GM21737 (cell line): ENCODE measurements around the gene TDP1.
"Not testable (repeated sequence)": the region's sequence is repeated elsewhere in the genome, so short reads cannot be mapped to it uniquely, and the experiment has no call there.

Experiments
- ATAC-seq: cut with Tn5 transposase; IDR thresholded peaks from one replicate; pipeline ENCODE4 v1.9.1; 2021; ENCODE audit warnings: mild to moderate bottlenecking, moderate library complexity; ENCODE audit not compliant: unreplicated experiment

TDP1 gene

DNA sequence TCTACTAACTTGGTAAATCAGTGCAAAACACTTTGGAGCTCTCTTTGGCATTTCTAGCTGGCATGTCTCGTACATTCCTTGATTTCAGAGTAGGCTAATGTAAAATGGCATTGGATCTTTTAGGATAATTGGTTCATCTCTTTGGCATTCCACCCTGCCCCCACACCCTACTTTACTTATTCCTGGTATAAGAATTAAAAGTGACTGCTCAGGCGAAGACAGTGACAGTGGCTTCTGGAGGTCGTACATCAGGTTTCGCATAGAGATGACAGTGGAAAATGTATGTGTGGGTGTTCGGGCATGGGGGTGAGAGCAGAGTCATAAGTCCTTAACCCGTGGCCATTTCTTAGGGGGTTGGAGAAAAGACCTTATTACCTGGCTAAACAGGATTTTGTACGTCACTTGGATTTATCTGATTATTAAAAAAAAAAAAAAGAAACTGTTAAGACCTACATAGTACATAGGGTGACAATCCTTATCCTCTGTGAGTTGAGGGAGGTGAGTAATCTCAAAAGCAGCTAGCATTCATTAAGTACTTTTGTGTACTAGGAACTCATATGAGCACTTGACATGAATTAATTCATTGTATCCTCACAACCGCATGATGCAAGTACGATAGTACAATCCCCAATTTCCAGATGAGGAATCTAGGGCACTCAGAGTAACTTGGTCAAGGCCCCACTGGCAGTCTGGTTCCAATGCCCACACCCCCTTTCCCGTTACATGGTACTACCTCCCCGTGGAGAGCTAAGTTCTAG lies 83.7 kb downstream of the TDP1 start:
- ATAC-seq, result no peak

DNA sequence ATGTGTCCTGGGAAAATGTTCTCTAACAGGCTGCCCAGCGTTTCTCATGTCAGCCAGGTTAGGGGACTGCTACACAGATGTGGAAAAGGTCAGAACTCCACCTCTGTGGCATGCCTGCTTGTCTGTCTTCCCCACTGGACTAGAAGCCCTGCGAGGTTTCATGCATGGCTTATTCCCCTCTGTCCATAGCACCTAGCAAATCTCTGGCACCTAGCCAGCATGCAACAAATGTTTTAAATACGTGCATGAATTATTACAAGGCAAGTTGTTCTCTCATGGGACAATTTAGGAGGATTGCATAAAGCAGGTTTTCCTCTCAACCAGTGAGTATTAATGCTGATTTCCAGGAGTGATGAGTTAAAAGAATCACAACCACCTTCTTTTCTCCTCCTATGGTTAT lies 84.7 kb downstream of the TDP1 start:
- no peak for ATAC-seq

DNA sequence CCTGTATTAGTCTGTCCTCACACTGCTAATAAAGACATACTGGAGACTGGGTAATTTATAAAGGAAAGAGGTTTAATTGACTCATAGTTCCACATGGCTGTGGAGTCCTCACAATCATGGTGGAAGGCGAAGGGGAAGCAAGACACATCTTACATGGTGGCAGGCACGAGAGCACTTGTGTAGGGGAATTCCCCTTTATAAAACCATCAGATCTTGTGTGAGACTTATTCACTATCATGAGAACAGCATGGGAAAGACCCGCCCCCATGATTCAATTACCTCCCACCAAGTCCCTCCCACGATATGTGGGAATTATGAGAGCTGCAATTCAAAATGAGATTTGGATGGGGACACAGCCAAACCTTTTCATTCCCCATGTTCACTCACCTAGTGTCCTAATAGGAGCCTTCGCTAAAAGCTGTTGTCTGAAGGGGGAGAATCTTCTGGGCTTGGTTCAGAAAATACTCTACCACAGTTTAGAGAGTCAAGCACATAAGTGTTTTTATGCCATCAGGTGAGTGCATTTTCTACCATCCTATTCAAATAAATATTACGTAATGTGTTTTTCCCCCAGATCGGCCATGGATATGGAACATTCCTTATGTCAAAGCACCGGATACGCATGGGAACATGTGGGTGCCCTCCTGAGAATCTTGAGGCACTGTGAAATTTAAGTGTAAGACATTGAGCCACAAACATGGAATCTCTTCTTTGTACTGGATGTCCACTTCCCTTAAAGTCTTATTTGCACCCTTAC lies 86.9 kb downstream of the TDP1 start:
- no peak for ATAC-seq

DNA sequence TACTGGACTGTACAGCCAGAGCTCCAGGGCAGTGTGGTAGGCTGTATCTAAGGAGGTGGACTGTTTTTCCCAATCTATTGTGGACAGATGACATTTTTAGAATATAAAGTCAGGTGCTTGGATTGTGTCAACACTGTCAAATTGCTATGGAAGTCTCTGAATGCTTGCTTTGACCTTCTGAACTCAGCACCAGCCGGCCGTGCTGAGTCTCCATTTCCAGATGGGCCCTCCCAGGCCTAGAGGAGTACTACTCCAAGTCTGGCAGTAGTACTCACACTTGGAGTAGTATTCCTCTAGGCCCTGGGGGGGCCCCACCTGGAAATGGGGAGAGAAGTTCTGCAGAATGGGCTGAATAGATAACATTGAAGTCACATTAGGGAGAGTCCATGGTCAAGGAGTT lies 89.9 kb downstream of the TDP1 start:
- no peak for ATAC-seq

DNA sequence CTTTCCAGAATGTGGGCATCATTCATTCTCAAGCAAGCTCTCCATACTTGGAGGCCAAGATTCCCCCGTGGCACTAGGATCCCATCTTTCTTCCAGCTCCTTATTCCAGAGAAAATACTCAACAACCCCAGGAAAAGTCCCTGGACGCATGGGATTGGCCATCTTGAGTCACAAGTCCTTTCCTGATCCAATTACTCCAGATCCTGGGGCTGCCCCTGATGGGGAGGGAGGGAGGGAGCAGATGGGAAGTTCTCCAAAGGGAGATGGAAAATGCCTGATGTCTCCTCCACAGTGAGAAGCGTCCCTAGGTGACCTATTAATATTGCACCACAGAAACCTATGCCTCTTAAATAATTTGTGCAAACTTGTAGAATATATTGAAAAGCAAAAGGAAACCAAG lies 93.7 kb downstream of the TDP1 start:
- ATAC-seq, result no peak

DNA sequence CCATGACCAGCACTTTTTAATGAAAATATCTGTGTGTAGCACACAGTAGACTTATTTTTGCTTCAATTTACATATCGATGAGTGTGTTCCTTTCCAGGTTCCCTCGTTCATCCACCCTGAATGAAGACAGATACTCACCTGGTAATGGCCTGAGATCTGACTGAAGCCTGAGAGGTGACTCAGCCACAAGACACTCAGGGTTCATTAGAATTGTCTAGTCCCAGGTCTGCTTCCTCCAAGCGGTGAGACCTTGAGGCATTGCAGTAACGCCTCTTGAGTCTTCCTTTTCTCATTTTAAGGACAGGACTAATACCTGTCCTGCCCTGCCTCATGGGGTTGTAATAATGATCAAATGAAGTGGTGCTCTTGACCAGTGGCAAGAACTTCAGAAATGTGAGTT lies 94.5 kb downstream of the TDP1 start:
- ATAC-seq, result no peak

DNA sequence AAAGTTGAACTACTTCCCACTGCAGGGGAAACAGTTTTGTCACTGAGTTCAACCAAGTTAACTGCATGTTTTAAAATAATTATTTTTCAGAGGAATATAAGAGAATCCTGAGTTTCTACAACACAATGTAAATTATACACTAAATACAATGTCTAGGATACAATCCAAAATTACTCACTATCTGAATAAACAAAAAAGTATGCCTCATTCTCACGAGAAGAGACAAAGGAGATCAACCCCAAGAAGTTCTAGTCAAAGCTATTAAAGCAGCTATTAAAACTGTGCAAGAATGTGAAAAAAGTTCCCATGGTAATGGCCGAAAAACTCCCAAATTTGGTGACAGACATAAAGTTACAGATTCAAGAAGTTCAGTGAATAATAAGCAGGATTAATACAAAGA lies 97.3 kb downstream of the TDP1 start:
- no peak for ATAC-seq

DNA sequence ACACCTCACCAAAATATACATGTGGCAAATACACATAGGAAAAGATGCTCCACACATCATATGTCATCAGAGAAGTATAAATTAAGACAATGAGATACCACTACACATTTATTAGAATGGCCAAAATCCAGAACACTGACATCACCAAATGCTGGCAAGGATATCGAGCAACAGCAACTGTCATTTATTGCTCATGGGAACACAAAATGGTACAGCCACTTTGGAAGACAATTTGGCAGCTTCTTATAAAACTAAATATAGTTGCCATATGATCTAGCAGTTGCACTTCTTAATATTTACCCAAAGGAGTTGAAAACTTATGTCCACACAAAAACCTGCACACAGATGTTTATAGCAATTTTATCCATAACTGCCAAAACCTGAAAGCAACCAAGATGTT lies 99.1 kb downstream of the TDP1 start:
- no peak for ATAC-seq

DNA sequence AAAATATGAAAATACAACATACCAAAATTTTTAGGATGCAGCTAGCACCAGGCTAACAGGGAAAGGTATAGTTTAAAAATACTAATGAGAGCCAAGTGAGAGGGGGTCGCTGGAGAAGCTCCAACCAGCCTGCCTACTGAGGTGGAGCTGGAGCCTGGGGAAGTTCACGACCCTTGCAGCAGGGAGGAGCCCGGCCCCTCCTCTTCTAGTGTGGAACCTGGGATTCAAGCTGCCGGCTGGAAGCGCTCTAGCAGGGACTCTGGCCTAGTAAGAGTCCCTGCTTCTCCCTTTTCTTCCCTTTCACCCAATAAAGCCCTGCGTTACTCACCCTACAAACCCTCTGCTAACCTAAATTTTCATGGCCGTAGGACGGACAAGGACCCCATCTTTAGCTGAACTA lies 101.1 kb downstream of the TDP1 start:
- ATAC-seq, result no peak

DNA sequence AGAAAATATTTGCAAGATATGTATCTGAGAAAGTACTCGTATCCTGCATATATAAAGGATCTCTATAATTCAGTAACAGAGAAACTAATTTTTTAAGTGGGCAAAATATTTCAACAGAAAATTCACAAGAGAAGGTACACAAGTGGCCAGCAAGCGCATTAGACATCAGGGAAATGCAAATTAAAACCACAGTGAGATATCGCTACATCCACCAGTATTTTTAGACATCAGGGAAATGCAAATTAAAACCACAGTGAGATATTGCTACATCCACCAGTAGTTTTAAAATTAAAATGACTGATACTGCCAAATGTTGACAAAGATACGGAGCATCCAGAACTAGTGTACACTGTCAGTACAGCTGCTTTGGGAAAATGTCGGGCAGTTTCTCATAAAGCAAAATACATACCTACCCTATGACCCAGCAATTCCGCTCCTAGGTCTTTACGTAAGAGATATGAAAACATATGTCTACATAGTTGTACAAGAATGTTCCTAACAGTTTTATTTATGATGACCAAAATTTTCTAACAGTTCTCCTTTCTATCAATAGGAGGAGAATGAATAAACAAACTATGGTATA lies 103.2 kb downstream of the TDP1 start:
- no peak for ATAC-seq

DNA sequence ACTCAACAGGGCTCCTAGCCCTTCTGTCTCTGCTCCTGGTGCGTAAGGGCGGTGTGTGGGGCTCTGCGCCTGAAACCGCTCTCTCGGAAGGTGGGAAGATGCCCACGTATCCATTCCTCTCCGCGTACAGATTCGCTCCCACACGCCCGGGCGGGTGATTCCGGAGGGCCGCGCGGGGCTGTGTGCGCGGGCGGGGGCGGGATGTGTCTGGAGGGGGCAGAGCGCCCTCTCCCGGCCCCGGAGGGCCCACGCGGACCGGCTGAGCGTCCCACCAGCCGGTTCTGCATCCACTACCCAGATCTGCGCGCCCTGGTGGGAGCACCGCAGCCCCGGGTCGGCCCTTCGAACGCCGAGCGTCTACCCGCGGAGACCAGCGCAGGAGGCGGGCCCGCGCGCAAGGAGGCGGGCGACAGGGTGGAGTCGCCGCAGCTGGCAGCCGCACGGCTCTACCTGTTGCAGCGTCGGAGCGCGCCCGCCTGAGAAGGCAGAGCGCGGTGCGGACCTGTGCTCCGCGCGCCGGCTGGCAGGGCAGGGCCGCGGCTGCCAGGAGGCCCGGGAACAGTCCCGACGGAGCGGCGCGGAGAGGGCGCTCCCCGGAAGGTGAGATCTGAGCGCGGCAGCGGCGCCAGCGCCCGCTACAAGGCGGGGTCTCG lies 104.7 kb downstream of the TDP1 start:
- peak; percentile 60 for ATAC-seq

DNA sequence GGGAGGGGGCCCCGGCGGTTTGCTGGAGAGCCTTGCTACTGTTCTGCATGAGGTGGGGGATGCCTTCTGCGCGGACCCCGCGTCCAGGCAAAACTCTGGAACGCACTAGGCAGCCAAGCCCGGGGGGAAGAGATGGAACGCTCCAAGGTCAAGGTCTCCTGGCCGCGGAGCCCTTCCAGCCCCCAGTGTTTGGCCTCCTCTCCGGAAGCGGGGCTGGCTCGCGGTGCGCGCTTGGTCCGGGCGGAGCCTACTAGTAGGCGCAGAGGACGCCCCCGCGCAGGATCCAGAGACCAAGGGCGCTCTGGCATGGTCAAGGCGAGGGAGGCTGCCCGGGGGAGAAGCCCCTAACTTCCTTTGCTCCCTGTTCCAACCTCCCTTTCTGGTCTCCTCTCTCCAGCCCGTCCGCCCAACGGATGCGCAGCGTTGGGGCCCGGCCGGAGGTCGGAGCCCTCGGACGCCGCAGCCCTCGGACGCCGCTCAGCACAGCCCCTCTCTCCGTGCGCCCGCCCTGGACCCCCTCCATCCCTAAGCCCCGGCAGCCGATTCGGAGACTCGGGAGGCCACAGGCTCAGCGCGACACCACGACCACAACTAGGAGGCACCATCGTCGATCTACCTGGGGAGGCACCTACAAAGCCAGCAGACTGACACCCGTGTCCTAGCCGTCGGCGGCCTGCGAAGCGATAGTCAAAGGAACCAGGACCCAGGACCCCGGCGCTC lies 105.4 kb downstream of the TDP1 start:
- peak; percentile 21 for ATAC-seq

DNA sequence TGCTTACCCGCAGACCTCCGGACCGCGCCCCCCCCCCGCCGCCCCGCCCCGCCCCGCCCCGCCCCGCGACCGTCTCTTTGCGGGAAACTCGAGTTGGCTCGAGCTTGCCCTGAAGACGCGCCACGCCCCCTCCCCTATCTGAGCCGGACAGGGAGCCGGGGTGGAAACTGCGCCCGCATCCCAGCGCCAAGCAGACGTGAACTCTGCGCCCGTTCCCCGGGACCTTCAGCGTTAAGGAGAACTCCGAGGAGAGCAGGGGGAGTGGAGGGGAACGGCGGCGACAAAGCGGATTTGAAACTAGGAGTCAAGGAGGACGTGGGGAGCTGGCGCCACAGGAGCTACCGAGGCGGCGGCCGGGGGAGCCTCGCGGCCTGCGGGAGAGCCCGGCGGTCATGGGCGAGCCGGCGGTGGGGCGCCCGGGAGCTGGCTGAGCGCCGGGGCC lies 106.0 kb downstream of the TDP1 start, which contains the start of gene KCNK13:
KCNK13 (plus strand) TSS at position 310 of the 442 bp plus-strand sequence. CDS start 212 bp downstream, outside the sequence.
- no peak for ATAC-seq

DNA sequence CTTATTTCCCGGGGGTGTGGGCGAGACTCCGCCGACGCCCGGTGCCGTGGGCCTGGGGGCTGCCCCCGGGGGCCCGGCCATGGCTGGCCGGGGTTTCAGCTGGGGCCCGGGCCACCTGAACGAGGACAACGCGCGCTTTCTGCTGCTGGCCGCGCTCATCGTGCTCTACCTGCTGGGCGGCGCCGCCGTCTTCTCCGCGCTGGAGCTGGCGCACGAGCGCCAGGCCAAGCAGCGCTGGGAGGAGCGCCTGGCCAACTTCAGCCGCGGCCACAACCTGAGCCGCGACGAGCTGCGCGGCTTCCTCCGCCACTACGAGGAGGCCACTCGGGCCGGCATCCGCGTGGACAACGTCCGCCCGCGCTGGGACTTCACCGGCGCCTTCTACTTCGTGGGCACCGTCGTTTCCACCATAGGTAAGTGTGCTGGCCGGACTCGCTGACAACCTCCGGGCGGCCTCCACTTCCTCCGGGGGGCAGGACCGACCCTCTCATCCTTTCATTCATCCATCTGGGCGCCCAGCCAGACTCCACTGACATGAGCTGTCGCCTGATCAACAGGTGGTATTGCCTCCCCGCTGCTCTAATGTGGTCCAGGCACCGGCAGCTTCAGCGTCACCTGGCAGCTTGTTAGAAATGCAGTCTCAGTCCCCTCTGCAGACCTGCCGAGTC lies 106.5 kb downstream of the TDP1 start:
- ATAC-seq, result no peak

DNA sequence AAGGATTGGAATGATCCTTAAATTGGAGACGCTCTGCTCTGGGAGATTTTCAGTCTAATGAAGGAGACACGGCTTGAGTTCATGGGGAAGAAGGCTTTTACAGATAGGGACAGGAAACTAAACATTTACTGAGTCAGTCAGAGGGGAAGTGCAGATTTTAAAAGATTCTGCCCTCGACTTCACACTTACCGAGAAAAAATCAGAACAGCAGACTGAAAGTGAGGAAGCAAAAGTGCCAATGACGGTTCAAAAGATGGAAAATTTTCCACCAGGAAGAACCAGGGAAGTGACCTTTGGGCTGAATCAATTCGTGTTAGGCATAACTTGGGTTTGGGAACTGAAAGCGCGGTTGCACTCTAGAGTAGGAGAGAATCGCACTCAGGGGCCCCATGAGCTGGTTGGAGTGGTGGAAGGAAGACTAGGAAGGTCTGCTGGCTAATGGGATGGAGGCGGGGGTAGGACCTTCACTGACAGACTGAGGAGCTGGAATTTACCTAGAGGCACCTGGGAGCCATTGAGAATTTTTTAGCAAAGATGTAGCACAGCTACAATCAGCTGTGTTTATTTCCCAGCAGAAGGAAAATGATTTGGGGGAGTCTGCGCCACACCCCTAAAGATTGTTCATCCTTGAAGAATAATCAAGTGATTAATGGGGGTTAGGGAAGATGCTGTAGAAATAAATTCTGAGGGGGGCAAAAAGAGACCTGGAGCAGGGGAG lies 107.3 kb downstream of the TDP1 start:
- no peak for ATAC-seq

DNA sequence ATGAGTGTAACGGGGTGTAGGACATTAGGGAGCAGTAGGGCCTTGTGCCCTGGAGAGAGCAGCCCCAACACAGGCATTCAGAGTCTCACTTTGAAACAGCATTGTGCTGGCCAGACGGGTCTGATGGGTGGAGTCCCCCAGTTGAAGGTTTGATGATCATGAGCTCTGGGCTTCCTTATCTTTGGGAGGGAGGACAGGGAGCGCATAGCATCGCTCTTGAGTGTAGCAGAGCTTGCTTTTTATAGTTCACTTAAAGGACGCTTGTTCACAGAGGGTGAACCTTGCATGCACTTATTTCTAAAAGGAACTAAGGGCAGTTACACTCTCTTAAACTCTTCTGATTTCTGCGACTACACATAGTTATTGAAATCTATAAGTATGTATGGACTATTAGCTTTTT lies 116.6 kb downstream of the TDP1 start:
- no peak for ATAC-seq

DNA sequence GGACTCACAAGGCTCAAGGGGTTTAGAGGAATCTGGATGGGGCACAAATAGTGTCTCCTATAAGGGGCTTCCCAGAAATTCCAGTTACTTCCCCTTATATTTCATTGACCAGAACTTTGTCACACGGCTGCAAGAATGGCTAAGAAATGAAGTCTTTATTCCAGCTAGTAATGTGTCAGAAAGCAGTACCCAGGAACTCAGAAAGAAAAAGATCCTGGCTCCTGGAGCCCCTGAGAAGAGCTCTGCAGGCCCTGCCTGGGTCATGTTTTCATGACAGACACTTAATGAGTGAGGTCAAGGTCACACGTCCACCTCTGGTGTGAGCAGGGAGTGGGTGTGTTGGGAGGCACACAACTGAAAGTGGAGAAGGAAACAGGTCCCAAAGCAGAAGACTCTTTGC lies 123.8 kb downstream of the TDP1 start:
- ATAC-seq, result no peak

DNA sequence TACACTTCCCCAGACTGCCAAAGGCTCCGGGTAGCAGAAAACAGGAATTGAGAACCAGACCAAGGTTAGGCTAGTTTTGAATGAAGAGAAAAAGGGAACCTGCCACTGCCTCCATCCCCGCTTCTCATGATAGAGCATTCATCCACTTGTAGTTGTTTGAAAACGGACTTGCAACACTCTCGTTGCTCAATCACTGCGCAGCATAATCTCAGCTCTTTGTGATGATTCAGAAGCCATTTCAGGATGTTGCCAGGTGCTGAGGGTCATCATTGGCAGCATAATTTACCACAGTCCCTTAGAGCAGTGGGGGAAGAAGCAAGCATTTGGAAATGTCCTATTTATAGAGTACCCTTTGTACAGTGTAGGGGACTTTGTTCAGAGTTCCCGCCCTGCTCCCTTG lies 131.7 kb downstream of the TDP1 start:
- no peak for ATAC-seq

DNA sequence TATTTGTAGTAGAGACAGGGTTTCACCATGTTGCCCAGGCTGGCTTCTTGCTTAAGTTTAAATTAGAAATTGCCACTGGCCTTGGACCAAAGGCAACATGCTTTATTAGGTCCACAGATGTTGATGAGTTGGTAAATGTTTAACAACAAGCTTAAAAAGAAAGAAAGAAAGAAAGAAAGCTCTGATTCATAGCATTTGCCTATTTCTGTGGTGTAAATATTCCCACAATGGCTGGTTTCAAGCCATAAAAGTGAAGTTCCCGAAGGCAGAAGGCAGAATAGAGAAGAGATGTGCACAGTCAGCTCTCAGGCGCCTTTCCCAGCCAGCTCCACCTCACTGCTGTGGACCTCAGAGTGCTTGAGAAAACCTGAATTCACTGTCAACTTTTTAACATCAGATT lies 132.4 kb downstream of the TDP1 start:
- ATAC-seq, result no peak

DNA sequence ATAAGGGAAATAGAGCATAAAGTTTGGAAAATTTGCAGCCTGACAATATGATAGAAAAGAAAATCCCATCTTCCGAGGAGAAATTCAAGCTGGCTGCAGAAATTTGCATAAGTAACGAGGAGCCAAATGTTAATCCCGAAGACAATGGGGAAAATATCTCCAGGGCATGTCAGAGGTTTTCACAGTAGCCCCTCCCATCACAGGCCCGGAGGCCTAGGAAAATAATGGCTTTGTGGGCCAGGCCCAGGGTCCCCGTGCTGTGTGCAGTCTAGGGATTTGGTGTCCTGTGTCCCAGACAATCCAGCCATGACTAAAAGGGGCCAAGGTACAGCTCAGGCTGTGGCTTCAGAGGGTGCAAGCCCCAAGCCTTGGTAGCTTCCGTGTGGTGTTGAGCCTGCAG lies 133.8 kb downstream of the TDP1 start:
- not testable (repeated sequence) for ATAC-seq
